CD4-positive, alpha-beta T cell treated with Interleukin-21 for 1 hour (primary cell): Measurements from ENCODE around the gene TRANK1.
A peak's percentile ranks its signal among the peaks of the same experiment; 100 is the strongest.

Experiments
- DNase-seq: peaks from one replicate; pipeline ENCODE4 v3.0.0-alpha.2; 2020

TRANK1 gene

DNA sequence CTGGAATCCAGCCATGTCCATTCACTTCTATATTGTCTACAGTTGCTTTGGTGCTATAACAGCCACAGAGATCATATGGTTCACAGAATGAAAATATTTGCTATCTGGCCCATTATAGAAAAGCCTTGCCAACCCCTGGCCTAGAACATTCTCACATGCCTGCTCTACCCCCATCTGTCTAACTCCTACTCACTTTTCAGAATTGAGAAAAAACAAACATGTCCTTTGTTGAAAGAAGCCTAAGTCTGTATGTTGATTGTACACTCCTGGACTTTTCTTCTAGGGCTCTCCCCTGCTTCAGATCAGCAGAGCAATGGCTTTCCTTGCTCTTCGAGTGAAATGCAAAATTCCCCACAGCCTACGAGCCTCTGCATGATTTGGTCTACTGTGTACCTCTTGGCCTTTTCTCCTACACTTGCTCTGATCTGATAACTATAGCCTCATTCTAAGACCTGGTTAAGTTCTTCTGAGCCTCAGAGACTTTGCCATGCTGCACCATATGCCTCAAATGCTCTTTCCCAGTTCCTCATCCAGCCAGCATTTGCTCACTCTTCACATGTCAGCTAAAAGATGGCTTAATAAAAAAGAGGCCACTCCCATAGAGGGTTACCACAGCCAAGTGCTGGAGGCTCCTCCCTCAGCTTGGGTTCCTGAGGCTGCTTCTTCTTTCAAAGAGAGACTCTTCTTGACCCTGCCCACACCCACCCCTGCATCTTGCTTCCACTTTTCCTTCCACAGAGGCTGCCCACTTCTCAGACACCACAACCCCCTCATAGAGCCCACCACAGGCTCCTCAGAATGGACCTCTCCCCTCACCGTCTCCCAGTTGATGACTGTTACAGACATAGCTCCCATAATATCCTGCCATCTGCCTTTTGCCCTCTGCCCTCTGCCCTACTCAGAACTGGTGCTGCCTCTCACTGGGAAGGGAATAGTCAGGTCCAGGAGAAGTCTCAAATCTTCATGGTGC is 157.6 kb downstream of the TRANK1 start:
- peak; percentile 6 for DNase-seq

- no peak for DNase-seq
Observed at GRCh38 chr3:36784138-36784635, 160.7 kb downstream of the TRANK1 start.

- no peak for DNase-seq
Observed at GRCh38 chr3:36777424-36778218, 167.2 kb downstream of the TRANK1 start.
